ENCODE results near the gene PACSIN3.

GRCh38 chr11:47132981-47133380 is 53.3 kb downstream of the PACSIN3 start:
- TF ChIP-seq POLR2AphosphoS5 (IDR thresholded peaks at IDR 0.05; ENCODE audit: low read depth, low read length) (no peak), TAF1 (IDR thresholded peaks at IDR 0.05; ENCODE audit: borderline replicate concordance, insufficient read depth, low read length) (no peak), SIN3A (IDR thresholded peaks at IDR 0.05; ENCODE audit: borderline replicate concordance, insufficient read depth, low read length) (no peak)

All from PFSK-1 (cell line).